GM13977 (cell line): ENCODE measurements around the gene DLG5.

Experiments
- DNase-seq: peaks from one replicate; pipeline ENCODE4 v3.0.0; 2012; ENCODE audit warnings: low spot score
- CTCF ChIP-seq: IDR thresholded peaks from 2 replicates; pipeline ENCODE4 v1.5.1; 2012; ENCODE audit warnings: mild to moderate bottlenecking, control low read depth; ENCODE audit not compliant: insufficient read depth; ENCODE audit errors: extremely low read depth, missing control alignments
- in situ Hi-C: fragments of 300-500 bp; cut with MboI; formaldehyde crosslinking; loops from one replicate; pipeline ENCODE4 v1.12.0; 2022; ENCODE audit warnings: low sequenced_read_pairs, low pct_unique_long_range_greater_than_20kb, mixed read lengths, inconsistent platforms; ENCODE audit not compliant: unreplicated experiment

DLG5 gene

GRCh38 chr10:77824908-77825307, 101.6 kb downstream of the DLG5 start:
- no peak for TF ChIP-seq CTCF
- in situ Hi-C loops, result no loop called here
- DNase-seq, result no peak

- DNase-seq, result no peak
- in situ Hi-C loops, result no loop called here
- no peak for TF ChIP-seq CTCF
Measured at GRCh38 chr10:77823811-77824542, 102.6 kb downstream of the DLG5 start.

GRCh38 chr10:77821551-77821950, 105.0 kb downstream of the DLG5 start:
- TF ChIP-seq CTCF, result no peak
- no peak for DNase-seq
- in situ Hi-C loops, result no loop called here

- no peak for TF ChIP-seq CTCF
- in situ Hi-C loops, result no loop called here
Measured at GRCh38 chr10:77821036-77821435, 105.5 kb downstream of the DLG5 start.

GRCh38 chr10:77820349-77820748, 106.2 kb downstream of the DLG5 start:
- DNase-seq, result no peak
- no peak for TF ChIP-seq CTCF
- in situ Hi-C loops, result no loop called here

More at GRCh38 chr10:77821036-77821435, 105.5 kb downstream of the DLG5 start:
- no peak for DNase-seq

- no peak for TF ChIP-seq CTCF
- in situ Hi-C loops, result no loop called here
- no peak for DNase-seq
Measured at GRCh38 chr10:77819210-77820112, 107.1 kb downstream of the DLG5 start.
